ENCODE results near the gene RPL6. TPM values are rescaled to one million over a fixed set of nuclear protein-coding genes. Genes with fewer than 3 reads are reported as not detected.

Gene RPL6
- total and polyA plus RNA-seq, 9 of the 15 experiments (the other 6 are each of a cell fraction or from before 2014, with no cell fraction given) = 1,519 to 3,103 (median 2,396) TPM

DNA sequence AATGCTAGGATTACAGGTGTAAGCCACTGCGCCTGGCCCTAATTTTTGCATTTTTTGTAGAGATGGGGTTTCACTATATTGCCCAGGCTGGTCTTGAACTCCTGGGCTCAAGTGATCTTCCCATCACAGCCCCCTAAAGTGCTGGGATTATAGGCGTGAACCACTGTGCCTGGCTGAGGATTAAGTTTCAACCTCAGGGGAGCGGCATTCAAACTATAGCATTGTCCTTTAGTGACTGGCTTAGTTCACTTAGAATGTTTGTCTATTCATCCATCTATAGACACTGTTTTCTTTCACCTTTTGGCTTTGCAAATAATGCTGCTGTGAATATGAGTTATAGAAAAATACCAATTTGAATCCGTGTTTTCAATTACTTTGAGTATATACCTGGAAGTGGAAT, 34.5 kb upstream of the RPL6 start:
- in situ Hi-C loops (cut with MboI) = no loop called here
- no peak overlapping the region for H3K4me2 ChIP-seq (ENCODE audit: insufficient read depth, low read length)
- H3K27ac ChIP-seq (ENCODE audit: extremely low read depth, low read depth, low read length) = no peak overlapping the region
- FAIRE-seq = no peak
- no peaks in the 10 kb centered on the region for H3K27me3 ChIP-seq (ENCODE audit: control insufficient read depth in 2 of 2, insufficient read depth in 2 of 2, low read length in 2 of 2)
- 95% methylated on average over 4 of the region's 4 CpGs for WGBS (ENCODE audit: insufficient coverage, low coverage, missing lambda C conversion rate)
- no peak for ATAC-seq
- peaks cover 23% of the 10 kb centered on the region; the same call in 2 of the 3 replicates for H3K36me3 ChIP-seq (ENCODE audit: control insufficient read depth, insufficient read depth, low read length)
- ChIA-PET CTCF (ENCODE audit: low intra/inter-chr PET ratio) (interaction anchor here (0.7 kb wide), 1 partner anchor 914 kb away, joined by 4 read pairs; no protein-coding TSS in a partner anchor), POLR2A (no interaction called here)
- H3K4me1 ChIP-seq (replicated peaks in 1 of 2; ENCODE audit: control insufficient read depth in 2 of 2, insufficient read depth in 2 of 2, low read length in 2 of 2) = peaks cover 2 to 8% of the 10 kb centered on the region in 2 experiments; a peak in 3 of 5 replicates
- no peaks in the 10 kb centered on the region for H3K9me1 ChIP-seq (ENCODE audit: control insufficient read depth, insufficient read depth, low read length)
- H3K9me3 ChIP-seq (replicated peaks; ENCODE audit: control insufficient read depth, insufficient read depth, low read depth, low read length) = no peaks in the 10 kb centered on the region
- peaks cover 21% of the 10 kb centered on the region for H3K79me2 ChIP-seq (ENCODE audit: control insufficient read depth, insufficient read depth, low read length)
- H3K9ac ChIP-seq (ENCODE audit: insufficient read depth in 1 of 2, low read depth in 2 of 2, low read length in 2 of 2) = no peak overlapping the region
- intact Hi-C loops (cut with micrococcal nuclease) = no loop called here
- H4K20me1 ChIP-seq (replicated peaks; ENCODE audit: control insufficient read depth, insufficient read depth, low read length) = no peaks in the 10 kb centered on the region
- BruUV-seq (replicated peaks) = no TSS peak
- TF ChIP-seq BMI1 (IDR thresholded peaks at IDR 0.05; ENCODE audit: low read length) (no peak), E2F8 (IDR thresholded peaks at IDR 0.05; ENCODE audit: low read depth, partially characterized antibody) (no peak), PRPF4 (IDR thresholded peaks at IDR 0.05; ENCODE audit: insufficient read depth, low read depth, low read length, poor library complexity, severe bottlenecking) (no peak), HOXB6 (CRISPR knock-in tag; IDR thresholded peaks at IDR 0.05; ENCODE audit: borderline replicate concordance) (no peak), NFYB (IDR thresholded peaks at IDR 0.05; ENCODE audit: extremely low read depth, insufficient read length) (no peak), TAF7 (tag; IDR thresholded peaks at IDR 0.05) (no peak), RAD51 (IDR thresholded peaks at IDR 0.05; ENCODE audit: borderline replicate concordance, low read depth) (no peak), ARID3B (CRISPR knock-in tag; IDR thresholded peaks at IDR 0.05; ENCODE audit: borderline replicate concordance) (no peak), LARP7 (IDR thresholded peaks at IDR 0.05) (no peak), SIN3B (IDR thresholded peaks at IDR 0.05; ENCODE audit: low read depth) (no peak), ELF4 (CRISPR knock-in tag; IDR thresholded peaks at IDR 0.05) (no peak), SRSF1 (IDR thresholded peaks at IDR 0.05; ENCODE audit: low read depth, low read length) (no peak)
- TF ChIP-seq, protein P1, sequence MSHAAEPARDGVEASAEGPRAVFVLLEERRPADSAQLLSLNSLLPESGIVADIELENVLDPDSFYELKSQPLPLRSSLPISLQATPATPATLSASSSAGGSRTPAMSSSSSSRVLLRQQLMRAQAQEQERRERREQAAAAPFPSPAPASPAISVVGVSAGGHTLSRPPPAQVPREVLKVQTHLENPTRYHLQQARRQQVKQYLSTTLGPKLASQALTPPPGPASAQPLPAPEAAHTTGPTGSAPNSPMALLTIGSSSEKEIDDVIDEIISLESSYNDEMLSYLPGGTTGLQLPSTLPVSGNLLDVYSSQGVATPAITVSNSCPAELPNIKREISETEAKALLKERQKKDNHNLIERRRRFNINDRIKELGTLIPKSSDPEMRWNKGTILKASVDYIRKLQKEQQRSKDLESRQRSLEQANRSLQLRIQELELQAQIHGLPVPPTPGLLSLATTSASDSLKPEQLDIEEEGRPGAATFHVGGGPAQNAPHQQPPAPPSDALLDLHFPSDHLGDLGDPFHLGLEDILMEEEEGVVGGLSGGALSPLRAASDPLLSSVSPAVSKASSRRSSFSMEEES (CRISPR knock-in tag; IDR thresholded peaks at IDR 0.05) = no peak
- no peak overlapping the region for H2AFZ ChIP-seq (ENCODE audit: low read depth, low read length)
- no peak for DNase-seq (ENCODE audit: extremely low read depth in 1 of 4, low spot score in 3 of 4)
- no peak overlapping the region for H3K4me3 ChIP-seq

Measured in K562 (cell line).